Midbrain (tissue), 1 donor: ENCODE measurements around the gene SELE.
A peak's percentile ranks its signal among the peaks of the same experiment; 100 is the strongest.
"Not testable (repeated sequence)": the region's sequence is repeated elsewhere in the genome, so short reads cannot be mapped to it uniquely, and the experiment has no call there.

Experiments
- DNase-seq: peaks from one replicate; lab custom pipeline; 2025; lab: John Stamatoyannopoulos, UW

Gene SELE

GRCh38 chr1:169722779-169723178 lies 11.1 kb downstream of the SELE start:
- DNase-seq = no peak

GRCh38 chr1:169715100-169715499 lies 18.8 kb downstream of the SELE start:
- not testable (repeated sequence) for DNase-seq

- not testable (repeated sequence) for DNase-seq
Observed at GRCh38 chr1:169713090-169713489, 20.8 kb downstream of the SELE start.

- no peak for DNase-seq
Observed at GRCh38 chr1:169712309-169712631, 21.6 kb downstream of the SELE start.

- DNase-seq = peak; percentile 66
Observed at GRCh38 chr1:169711469-169712308, 22.2 kb downstream of the SELE start, which contains the start of gene SELL. TSS of gene SELL (minus strand) at chr1:169711620. CDS start at chr1:169711498, 122 bp downstream.

- no peak for DNase-seq
Observed at GRCh38 chr1:169708647-169709046, 25.2 kb downstream of the SELE start.

GRCh38 chr1:169707912-169708604 lies 25.8 kb downstream of the SELE start:
- DNase-seq = no peak

- DNase-seq = no peak
Observed at GRCh38 chr1:169704797-169705196, 29.1 kb downstream of the SELE start.

- DNase-seq = no peak
Observed at GRCh38 chr1:169701261-169702005, 32.4 kb downstream of the SELE start.

- no peak for DNase-seq
Observed at GRCh38 chr1:169699707-169700106, 34.2 kb downstream of the SELE start.

GRCh38 chr1:169698976-169699375 lies 34.9 kb downstream of the SELE start:
- DNase-seq = no peak

GRCh38 chr1:169697755-169698154 lies 36.1 kb downstream of the SELE start:
- DNase-seq = no peak

GRCh38 chr1:169696273-169697100 lies 37.4 kb downstream of the SELE start:
- no peak for DNase-seq

GRCh38 chr1:169694304-169695075 lies 39.4 kb downstream of the SELE start:
- no peak for DNase-seq

GRCh38 chr1:169692756-169693460 lies 41.0 kb downstream of the SELE start:
- no peak for DNase-seq

GRCh38 chr1:169690489-169690888 lies 43.4 kb downstream of the SELE start:
- no peak for DNase-seq

GRCh38 chr1:169689395-169689794 lies 44.5 kb downstream of the SELE start:
- no peak for DNase-seq

GRCh38 chr1:169688377-169688776 lies 45.5 kb downstream of the SELE start:
- DNase-seq = not testable (repeated sequence)

- no peak for DNase-seq
Observed at GRCh38 chr1:169683661-169684060, 50.2 kb downstream of the SELE start.

GRCh38 chr1:169683168-169683567 lies 50.7 kb downstream of the SELE start:
- DNase-seq = not testable (repeated sequence)
